HFF-Myc (cell line): Measurements from ENCODE around the gene OVAAL.

Experiments
- DNase-seq: peaks from one replicate; pipeline ENCODE4 v3.0.0-alpha.2; 2011; ENCODE audit warnings: low read depth; ENCODE audit errors: extremely low read depth
- H3K4me3 ChIP-seq: replicated peaks from 2 replicates; pipeline ENCODE4 v1.5.1; 2011; ENCODE audit warnings: low read depth, mild to moderate bottlenecking, control low read depth, low read length
- TF ChIP-seq, protein P1 (sequence below): IDR thresholded peaks from 2 replicates; pipeline ENCODE4 v1.5.1; 2012; ENCODE audit warnings: mild to moderate bottlenecking, low read depth, low read length, control low read depth; ENCODE audit errors: missing control alignments

The OVAAL gene

DNA sequence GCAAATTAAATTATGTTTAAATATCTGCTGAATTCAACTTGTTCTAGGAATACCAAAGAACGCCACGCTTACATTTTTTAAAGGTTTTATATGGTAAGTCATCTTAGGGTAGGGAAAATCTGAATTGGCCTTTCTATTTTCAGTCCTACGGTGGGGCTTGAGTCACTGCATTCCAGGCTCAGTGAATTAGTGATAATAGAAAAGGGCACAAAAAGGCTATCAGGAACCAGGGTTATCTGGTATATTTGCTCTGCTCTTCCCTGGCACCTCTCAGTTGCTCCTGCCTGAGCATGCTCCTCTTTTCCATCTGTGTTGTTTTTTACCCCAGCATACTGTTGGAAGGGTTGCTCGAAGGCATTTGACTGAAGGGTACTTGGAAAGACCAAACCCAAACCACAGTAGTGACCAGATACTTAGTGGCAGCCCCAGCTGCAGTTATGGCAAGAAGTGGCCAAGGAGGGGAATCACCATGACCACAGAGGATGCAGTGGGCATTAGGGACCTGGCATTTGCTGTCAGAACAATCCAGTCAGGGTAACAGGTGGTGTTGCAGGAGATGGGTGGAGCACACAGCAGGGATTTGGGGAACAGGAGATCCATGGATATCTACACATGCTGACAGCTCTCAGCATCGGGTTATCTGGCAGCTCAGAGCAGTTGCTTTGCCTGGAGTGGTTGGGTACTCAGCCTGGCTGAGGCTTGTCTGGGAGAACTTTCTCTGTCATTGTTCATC lies 2.3 kb downstream of the OVAAL start:
- DNase-seq = no peak
- no peak overlapping the region for H3K4me3 ChIP-seq
- TF ChIP-seq, protein P1, sequence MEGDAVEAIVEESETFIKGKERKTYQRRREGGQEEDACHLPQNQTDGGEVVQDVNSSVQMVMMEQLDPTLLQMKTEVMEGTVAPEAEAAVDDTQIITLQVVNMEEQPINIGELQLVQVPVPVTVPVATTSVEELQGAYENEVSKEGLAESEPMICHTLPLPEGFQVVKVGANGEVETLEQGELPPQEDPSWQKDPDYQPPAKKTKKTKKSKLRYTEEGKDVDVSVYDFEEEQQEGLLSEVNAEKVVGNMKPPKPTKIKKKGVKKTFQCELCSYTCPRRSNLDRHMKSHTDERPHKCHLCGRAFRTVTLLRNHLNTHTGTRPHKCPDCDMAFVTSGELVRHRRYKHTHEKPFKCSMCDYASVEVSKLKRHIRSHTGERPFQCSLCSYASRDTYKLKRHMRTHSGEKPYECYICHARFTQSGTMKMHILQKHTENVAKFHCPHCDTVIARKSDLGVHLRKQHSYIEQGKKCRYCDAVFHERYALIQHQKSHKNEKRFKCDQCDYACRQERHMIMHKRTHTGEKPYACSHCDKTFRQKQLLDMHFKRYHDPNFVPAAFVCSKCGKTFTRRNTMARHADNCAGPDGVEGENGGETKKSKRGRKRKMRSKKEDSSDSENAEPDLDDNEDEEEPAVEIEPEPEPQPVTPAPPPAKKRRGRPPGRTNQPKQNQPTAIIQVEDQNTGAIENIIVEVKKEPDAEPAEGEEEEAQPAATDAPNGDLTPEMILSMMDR = no peak

DNA sequence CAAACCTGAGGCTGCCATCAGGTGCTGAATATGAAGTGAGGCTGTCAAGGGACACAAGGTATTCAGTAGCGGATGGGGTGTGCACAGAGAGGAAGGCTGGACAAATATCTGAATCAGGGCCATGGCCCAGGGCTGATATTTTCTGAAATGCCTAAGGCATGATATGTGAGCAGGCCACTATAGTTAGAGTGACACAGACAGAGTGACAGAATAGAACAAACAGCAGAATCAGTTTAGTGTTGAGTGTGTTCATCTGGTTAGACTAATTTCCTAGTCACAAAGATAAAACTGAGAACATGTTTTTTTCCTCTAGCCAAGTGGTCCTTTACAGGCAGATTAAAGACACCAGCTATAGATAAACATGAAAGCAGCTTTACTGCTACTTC lies 3.9 kb downstream of the OVAAL start:
- TF ChIP-seq, protein P1 = no peak
- no peak overlapping the region for H3K4me3 ChIP-seq
- DNase-seq = no peak

DNA sequence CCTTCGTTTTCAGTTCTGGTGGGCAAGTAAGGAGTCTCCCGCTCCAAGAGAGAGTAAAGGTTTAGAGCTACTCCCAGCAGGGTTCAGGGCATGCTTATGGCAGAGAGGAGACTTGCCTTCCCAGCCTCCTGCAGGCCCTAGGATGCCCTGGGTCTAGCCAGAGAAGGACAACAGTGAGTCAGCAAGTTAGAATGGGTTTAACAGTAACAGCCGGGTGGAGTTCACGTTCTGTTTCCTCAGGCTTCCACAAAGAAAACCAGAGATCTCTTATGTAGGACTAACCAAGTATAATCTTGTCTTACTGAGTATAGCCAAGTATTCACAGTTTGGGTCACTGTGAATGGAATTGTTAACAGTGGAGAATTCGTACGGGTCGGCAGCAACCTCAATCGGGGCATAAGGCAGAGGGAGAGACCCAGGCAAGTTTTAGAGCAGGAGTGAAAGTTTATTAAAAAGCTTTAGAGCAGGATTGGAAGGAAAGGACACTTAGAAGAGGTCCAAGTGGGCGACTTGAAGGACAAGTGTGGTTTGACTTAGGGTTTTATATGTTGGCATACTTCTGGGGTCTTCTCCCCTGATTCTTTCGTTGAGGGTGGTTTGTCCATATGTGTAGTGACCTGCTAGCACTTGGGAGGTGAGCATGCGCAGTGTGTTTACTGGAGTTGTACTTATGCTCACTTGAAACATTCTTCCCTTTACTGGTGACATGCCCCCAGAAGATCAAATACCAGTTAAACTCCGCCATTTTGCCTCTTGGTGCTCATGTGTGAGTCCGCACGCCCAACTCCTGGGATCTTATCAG lies 4.5 kb downstream of the OVAAL start:
- no peak overlapping the region for H3K4me3 ChIP-seq
- no peak for DNase-seq
- TF ChIP-seq, protein P1 = no peak

DNA sequence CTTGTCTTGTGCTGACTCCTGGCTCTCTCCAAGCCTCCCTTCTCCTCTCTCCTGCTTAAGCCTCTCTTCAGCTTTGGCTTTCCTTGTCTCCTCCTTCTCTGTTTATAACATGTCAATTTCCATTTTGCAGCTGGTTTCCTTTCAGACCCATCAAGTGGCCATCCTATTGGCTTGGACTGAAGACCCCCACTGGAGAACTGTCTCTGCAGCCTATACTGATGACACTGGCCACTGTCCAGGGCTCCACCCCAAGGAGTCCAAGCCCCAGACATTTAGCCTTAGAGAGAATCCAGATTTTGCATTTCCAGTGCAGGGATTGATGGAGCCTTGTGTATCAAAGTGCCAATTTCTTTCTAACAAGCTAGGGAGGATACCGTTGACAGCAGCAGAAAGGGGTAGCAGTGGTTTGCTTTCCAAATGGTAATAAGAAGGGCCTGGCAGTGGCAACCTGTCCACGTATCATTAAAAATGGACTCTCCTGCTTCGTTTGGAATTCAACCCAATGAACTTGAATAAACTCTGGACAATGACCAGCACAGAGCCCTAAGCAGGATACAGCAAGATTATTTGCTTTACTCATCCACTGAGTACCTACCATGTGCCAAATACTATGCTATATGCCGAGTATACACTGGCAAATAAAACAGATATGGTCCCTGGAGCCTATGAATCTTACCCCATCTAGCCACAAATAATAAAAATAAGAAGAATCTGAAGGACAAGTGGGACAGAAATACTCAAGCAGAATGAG lies 6.5 kb downstream of the OVAAL start:
- TF ChIP-seq, protein P1 = no peak
- no peak overlapping the region for H3K4me3 ChIP-seq
- DNase-seq = no peak

DNA sequence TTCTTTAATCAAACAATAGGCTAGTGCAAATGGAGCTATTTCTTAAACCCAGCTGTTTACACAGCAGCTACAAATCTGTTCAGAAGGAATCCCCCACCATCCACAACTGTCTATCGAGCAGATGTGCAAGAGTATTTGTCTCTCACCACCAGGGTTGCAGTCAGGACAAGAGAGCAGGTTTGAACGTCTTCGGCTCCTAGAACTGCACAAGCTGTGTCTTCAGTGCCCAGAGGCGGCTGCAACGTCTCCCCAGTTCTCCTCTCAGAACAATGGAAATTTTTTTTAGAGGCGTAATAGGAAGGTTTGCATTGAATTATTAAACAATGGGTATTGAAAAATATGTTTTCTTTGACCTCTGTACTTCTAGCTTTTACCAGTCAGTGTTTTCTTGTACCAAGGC lies 7.3 kb downstream of the OVAAL start:
- TF ChIP-seq, protein P1 = no peak
- no peak for DNase-seq
- no peak overlapping the region for H3K4me3 ChIP-seq

DNA sequence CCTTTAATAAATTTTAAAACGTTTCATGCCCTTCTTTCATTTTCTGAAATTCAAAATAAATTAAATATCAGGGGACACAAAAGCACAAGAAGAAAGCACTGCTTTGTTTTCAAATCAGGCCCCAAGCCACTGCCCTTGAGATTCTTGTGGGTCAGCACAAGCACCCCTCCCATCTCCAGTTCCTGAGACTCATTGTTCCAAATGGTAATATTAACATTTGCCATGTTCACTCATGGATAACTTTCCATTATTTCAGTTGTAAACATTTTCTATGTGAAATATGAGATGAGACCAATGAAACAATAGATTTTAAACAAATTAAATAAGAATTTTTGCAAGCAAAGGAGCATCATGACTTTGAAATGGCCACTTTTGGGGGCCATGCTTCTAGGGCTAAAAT lies 7.7 kb downstream of the OVAAL start:
- no peak overlapping the region for H3K4me3 ChIP-seq
- no peak for DNase-seq
- TF ChIP-seq, protein P1 = no peak
